Thyroid gland (tissue), 4 donors: ENCODE measurements around the gene MRPL51.

Source experiments
- CTCF ChIP-seq, 6 experiments: fragments of 200-600 bp in 3 of 6; fragments of 450-650 bp in 3 of 6; sonication (generic) in 3 of 6; IDR thresholded peaks; one replicate each; pipeline ENCODE4 v1.5.1; 2016 to 2019; ENCODE audit warnings: antibody characterized with exemption in 6 of 6, mild to moderate bottlenecking in 2 of 6, inconsistent platforms in 1 of 6, moderate library complexity in 1 of 6
- POLR2A ChIP-seq, 2 donors: fragments of 450-650 bp; IDR thresholded peaks; one replicate each; pipeline ENCODE4 v1.6.1; 2017; ENCODE audit warnings: antibody characterized with exemption in 2 of 2, mild to moderate bottlenecking in 2 of 2, moderate library complexity in 1 of 2

DNA sequence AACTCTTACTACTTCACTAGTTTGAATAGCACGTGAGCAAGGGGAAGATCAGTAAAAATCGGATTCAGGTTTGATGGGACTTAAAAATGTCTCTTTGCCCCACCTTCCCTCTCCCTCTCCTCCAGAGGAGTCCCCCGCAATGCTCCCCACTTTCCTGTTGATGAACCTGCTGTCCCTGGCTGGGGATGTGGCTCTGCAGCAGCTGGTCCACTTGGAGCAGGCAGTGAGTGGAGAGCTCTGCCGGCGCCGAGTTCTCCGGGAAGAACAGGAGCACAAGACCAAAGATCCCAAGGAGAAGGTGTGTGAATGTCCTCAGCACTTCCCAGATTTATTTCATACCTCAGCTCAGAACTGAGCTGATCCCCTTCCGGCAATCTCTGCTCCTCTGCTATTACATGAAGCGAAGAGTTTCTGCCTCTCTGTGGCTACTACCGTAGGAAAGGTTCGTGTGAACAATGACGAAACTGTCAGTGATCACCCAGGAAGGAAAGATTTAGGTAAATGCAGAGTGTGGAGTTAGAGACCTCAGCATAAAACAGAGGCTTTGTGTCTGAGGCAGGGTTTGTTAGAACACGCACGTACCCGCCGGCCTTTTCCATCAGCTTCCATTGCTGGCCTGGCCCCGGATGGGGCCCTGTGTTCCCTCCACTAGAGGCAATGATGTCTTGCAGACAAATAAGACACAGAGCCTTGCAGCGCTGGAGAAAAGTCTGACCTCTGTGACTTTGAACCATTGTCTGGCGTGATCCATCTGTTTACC, 33.9 kb upstream of the MRPL51 start:
- TF ChIP-seq CTCF (IDR thresholded peaks at IDR 0.05): no peak
- no peak for TF ChIP-seq POLR2A (IDR thresholded peaks at IDR 0.05)
